ENCODE data around the gene FBXO41. TPM values are rescaled to one million over a fixed set of nuclear protein-coding genes. Genes with fewer than 3 reads are reported as not detected.

The FBXO41 gene
- total RNA-seq, 2 donors from 2014 or later = 1.7 to 1.8 TPM

- Histone ChIP-seq H3K4me3 (no peak overlapping the region), H3K27ac (no peak overlapping the region), H3K4me1 (peaks cover 0 to 21% of the 10 kb centered on the region in 2 donors), H3K9me3 (no peaks in the 10 kb centered on the region), H3K27me3 (no peaks in the 10 kb centered on the region), H3K36me3 (no peaks in the 10 kb centered on the region)
- DNase-seq (ENCODE audit: low spot score) = no peak
- TF ChIP-seq, protein P1, sequence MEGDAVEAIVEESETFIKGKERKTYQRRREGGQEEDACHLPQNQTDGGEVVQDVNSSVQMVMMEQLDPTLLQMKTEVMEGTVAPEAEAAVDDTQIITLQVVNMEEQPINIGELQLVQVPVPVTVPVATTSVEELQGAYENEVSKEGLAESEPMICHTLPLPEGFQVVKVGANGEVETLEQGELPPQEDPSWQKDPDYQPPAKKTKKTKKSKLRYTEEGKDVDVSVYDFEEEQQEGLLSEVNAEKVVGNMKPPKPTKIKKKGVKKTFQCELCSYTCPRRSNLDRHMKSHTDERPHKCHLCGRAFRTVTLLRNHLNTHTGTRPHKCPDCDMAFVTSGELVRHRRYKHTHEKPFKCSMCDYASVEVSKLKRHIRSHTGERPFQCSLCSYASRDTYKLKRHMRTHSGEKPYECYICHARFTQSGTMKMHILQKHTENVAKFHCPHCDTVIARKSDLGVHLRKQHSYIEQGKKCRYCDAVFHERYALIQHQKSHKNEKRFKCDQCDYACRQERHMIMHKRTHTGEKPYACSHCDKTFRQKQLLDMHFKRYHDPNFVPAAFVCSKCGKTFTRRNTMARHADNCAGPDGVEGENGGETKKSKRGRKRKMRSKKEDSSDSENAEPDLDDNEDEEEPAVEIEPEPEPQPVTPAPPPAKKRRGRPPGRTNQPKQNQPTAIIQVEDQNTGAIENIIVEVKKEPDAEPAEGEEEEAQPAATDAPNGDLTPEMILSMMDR (IDR thresholded peaks at IDR 0.05) = no peak
Measured at GRCh38 chr2:73285159-73285739, 971 bp upstream of the FBXO41 start.

GRCh38 chr2:73283545-73284295 is 558 bp downstream of the FBXO41 start:
- Histone ChIP-seq H3K9me3 (no peaks in the 10 kb centered on the region), H3K4me3 (peak overlapping the region; percentile 42 to 67), H3K27ac (peak overlapping the region in 1 of 2 donors; percentile 3), H3K36me3 (no peaks in the 10 kb centered on the region), H3K4me1 (peaks cover 0 to 21% of the 10 kb centered on the region in 2 donors), H3K27me3 (no peaks in the 10 kb centered on the region)
- TF ChIP-seq, protein P1 (IDR thresholded peaks at IDR 0.05) = no peak
- DNase-seq (ENCODE audit: low spot score) = no peak

- Histone ChIP-seq H3K4me1 (peaks cover 0 to 21% of the 10 kb centered on the region in 2 donors), H3K4me3 (peak overlapping the region in 1 of 2 donors; percentile 67), H3K27ac (no peak overlapping the region), H3K27me3 (no peaks in the 10 kb centered on the region), H3K36me3 (no peaks in the 10 kb centered on the region), H3K9me3 (no peaks in the 10 kb centered on the region)
- TF ChIP-seq, protein P1 (IDR thresholded peaks at IDR 0.05) = no peak
- DNase-seq (ENCODE audit: low spot score) = no peak
Measured at GRCh38 chr2:73282924-73283544, 1.2 kb downstream of the FBXO41 start.

- H3K36me3 ChIP-seq = no peaks in the 10 kb centered on the region
- DNase-seq (ENCODE audit: low spot score) = no peak
- H3K4me3 ChIP-seq = no peak overlapping the region
- H3K4me1 ChIP-seq = peaks cover 0 to 21% of the 10 kb centered on the region in 2 donors
- no peak overlapping the region for H3K27ac ChIP-seq
- no peaks in the 10 kb centered on the region for H3K27me3 ChIP-seq
- no peaks in the 10 kb centered on the region for H3K9me3 ChIP-seq
- TF ChIP-seq, protein P1 (IDR thresholded peaks at IDR 0.05) = no peak
Measured at GRCh38 chr2:73281244-73281643, 3.0 kb downstream of the FBXO41 start.

- Histone ChIP-seq H3K4me3 (no peak overlapping the region), H3K9me3 (no peaks in the 10 kb centered on the region), H3K36me3 (no peaks in the 10 kb centered on the region), H3K27ac (no peak overlapping the region), H3K4me1 (peaks cover 0 to 17% of the 10 kb centered on the region in 2 donors), H3K27me3 (no peaks in the 10 kb centered on the region)
- TF ChIP-seq, protein P1 (IDR thresholded peaks at IDR 0.05) = no peak
- DNase-seq (ENCODE audit: low spot score) = no peak
Measured at GRCh38 chr2:73279852-73280251, 4.4 kb downstream of the FBXO41 start.
